Vagina (tissue), 2 donors: ENCODE results near the gene CDC27. TPM values are rescaled to one million over a fixed set of nuclear protein-coding genes. Genes with fewer than 3 reads are reported as not detected.

Experiments
- DNase-seq, 2 donors: peaks; one replicate each; pipeline ENCODE4 v3.0.0-alpha.2; 2017; ENCODE audit errors: extremely low spot score in 2 of 2
- H3K27ac ChIP-seq: fragments of 200-600 bp; sonication (generic); one replicate; pipeline ENCODE4 v1.5.1; 2019
- H3K27me3 ChIP-seq: fragments of 200-600 bp; sonication (generic); one replicate; pipeline ENCODE4 v1.5.1; 2019
- H3K36me3 ChIP-seq, 2 donors: fragments of 200-600 bp; sonication (generic); one replicate each; pipeline ENCODE4 v1.5.1; 2017 to 2019
- H3K4me1 ChIP-seq: fragments of 200-600 bp; sonication (generic); one replicate; pipeline ENCODE4 v1.5.1; 2019
- H3K4me3 ChIP-seq, 2 donors: fragments of 200-600 bp; sonication (generic); 1 replicate in 1 of 2; 2 replicates in 1 of 2; pipeline ENCODE4 v1.5.1; 2016 to 2019
- H3K9me3 ChIP-seq: fragments of 200-600 bp; sonication (generic); one replicate; pipeline ENCODE4 v1.5.1; 2019
- POLR2A ChIP-seq, 2 donors: fragments of 450-650 bp; IDR thresholded peaks; one replicate each; pipeline ENCODE4 v1.6.1; 2017; ENCODE audit warnings: antibody characterized with exemption in 2 of 2, mild to moderate bottlenecking in 2 of 2, moderate library complexity in 2 of 2
- POLR2AphosphoS5 ChIP-seq, 2 donors: sonication (generic); formaldehyde crosslinking; IDR thresholded peaks; one replicate each; pipeline ENCODE4 v1.9.0; 2017; ENCODE audit warnings: antibody characterized with exemption in 2 of 2, mild to moderate bottlenecking in 2 of 2, low read depth in 1 of 2; ENCODE audit not compliant: insufficient read depth in 1 of 2
- intact Hi-C: fragments of 100-400 bp; cut with DNase I; formaldehyde crosslinking; loops from one replicate; pipeline ENCODE4 v1.15.1; 2023
- total RNA-seq: library from RNA; depleted of rRNA; stranded (reverse); fragments of >200 nt; gene quantifications from one replicate; pipeline ENCODE4 v1.2.3, GENCODE V29; 2016
- TF ChIP-seq, protein P1 (sequence below), 3 experiments: fragments of 450-650 bp in 2 of 3; fragments of 200-600 bp in 1 of 3; sonication (generic) in 1 of 3; IDR thresholded peaks; one replicate each; pipeline ENCODE4 v1.5.1; 2017 to 2019; ENCODE audit warnings: antibody characterized with exemption in 3 of 3, mild to moderate bottlenecking in 2 of 3, moderate library complexity in 2 of 3

CDC27 gene
- total RNA-seq, 1 donor from 2014 or later = 91.1 TPM

DNA sequence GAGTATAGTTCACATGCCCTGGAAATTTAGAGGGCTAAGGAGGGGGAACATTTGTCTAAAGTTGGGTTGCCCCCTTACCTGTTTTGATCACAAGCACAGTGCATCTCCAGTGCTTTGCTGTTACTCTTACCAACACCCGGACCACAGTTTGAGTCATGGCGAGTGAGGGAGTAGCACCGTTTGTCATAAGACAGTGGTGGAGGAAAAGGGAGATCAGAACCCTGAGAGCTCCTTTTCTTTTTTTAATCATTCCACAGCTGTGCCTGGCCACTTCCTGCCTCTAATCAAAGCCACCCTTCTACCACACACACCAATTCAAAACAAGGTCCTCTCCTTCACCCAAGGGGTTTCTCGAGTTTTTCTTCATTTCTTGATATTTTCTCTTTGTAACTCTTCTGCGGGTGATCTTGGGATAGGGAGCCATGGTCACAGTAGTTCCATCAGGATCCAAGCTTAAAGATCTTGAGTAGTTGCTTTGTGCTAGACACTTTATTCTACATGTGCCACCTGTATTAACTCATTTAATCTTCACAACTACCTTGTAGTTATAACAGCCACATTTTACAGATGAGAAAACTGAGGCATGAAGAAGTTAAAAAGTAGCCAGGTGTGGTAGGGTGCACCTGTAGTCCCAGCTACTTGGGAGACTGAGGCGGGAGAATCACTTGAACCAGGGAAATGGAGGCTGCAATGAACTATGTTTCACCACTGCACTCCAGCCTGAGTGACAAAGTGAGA is 15.1 kb upstream of the CDC27 start:
- H3K27ac ChIP-seq = peak overlapping the region; percentile 45
- no peak overlapping the region for H3K4me3 ChIP-seq
- intact Hi-C loops = no loop called here
- H3K36me3 ChIP-seq = no peaks in the 10 kb centered on the region
- TF ChIP-seq POLR2AphosphoS5 (IDR thresholded peaks at IDR 0.05; ENCODE audit: insufficient read depth in 1 of 2, low read depth in 1 of 2) = no peak
- peak in 1 of 2 donors; percentile 61 for DNase-seq
- no peaks in the 10 kb centered on the region for H3K27me3 ChIP-seq
- H3K4me1 ChIP-seq = peaks cover 18% of the 10 kb centered on the region
- no peaks in the 10 kb centered on the region for H3K9me3 ChIP-seq

DNA sequence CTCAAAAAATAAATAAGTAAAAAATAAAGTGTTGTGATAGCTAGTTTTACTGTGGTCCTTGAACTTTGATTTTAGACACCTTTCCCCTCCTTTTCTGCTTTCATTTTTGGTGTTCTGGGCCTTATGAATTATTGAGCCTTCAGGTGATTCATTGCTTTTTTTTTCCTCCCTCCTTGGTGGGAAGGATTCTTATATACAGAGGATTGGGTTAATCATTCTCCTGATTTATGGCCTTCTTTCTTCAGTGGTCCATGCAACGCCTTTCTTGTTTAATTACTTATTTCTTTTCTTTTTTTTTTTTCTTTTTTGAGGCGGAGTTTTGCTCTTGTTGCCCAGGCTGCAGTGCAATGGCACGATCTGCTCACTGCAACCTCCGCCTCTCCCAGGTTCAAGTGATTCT is 12.1 kb upstream of the CDC27 start:
- TF ChIP-seq, protein P1, sequence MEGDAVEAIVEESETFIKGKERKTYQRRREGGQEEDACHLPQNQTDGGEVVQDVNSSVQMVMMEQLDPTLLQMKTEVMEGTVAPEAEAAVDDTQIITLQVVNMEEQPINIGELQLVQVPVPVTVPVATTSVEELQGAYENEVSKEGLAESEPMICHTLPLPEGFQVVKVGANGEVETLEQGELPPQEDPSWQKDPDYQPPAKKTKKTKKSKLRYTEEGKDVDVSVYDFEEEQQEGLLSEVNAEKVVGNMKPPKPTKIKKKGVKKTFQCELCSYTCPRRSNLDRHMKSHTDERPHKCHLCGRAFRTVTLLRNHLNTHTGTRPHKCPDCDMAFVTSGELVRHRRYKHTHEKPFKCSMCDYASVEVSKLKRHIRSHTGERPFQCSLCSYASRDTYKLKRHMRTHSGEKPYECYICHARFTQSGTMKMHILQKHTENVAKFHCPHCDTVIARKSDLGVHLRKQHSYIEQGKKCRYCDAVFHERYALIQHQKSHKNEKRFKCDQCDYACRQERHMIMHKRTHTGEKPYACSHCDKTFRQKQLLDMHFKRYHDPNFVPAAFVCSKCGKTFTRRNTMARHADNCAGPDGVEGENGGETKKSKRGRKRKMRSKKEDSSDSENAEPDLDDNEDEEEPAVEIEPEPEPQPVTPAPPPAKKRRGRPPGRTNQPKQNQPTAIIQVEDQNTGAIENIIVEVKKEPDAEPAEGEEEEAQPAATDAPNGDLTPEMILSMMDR (IDR thresholded peaks at IDR 0.05) = no peak
- TF ChIP-seq POLR2AphosphoS5 (IDR thresholded peaks at IDR 0.05; ENCODE audit: insufficient read depth in 1 of 2, low read depth in 1 of 2) = no peak
- TF ChIP-seq POLR2A (IDR thresholded peaks at IDR 0.05) = no peak
- intact Hi-C loops = no loop called here
- Histone ChIP-seq H3K27ac (no peak overlapping the region), H3K36me3 (no peaks in the 10 kb centered on the region), H3K4me1 (peaks cover 18% of the 10 kb centered on the region), H3K27me3 (no peaks in the 10 kb centered on the region), H3K4me3 (no peak overlapping the region), H3K9me3 (no peaks in the 10 kb centered on the region)
- DNase-seq = no peak

DNA sequence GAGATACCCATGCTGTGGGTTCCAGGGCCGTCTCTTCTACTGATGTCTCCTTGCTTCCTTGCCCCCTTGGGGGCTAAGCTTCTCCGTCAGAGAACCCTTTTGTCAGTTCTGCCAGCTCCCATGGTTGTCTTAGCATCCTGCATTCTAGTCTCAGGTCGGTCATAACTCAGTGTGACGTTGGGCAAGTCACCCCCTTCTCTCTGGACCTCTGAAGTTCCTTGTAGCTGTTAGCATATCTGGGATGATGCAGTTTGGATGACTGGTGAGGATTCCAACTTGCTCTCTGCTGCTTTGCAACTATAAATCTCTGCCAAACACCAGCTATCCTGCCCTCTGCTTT is 11.2 kb upstream of the CDC27 start:
- TF ChIP-seq, protein P1 (IDR thresholded peaks at IDR 0.05) = no peak
- TF ChIP-seq POLR2A (IDR thresholded peaks at IDR 0.05) (no peak), POLR2AphosphoS5 (IDR thresholded peaks at IDR 0.05; ENCODE audit: insufficient read depth in 1 of 2, low read depth in 1 of 2) (no peak)
- no peak for DNase-seq
- H3K4me3 ChIP-seq = no peak overlapping the region
- peaks cover 18% of the 10 kb centered on the region for H3K4me1 ChIP-seq
- no peaks in the 10 kb centered on the region for H3K27me3 ChIP-seq
- intact Hi-C loops = no loop called here
- H3K36me3 ChIP-seq = no peaks in the 10 kb centered on the region
- no peaks in the 10 kb centered on the region for H3K9me3 ChIP-seq
- no peak overlapping the region for H3K27ac ChIP-seq

DNA sequence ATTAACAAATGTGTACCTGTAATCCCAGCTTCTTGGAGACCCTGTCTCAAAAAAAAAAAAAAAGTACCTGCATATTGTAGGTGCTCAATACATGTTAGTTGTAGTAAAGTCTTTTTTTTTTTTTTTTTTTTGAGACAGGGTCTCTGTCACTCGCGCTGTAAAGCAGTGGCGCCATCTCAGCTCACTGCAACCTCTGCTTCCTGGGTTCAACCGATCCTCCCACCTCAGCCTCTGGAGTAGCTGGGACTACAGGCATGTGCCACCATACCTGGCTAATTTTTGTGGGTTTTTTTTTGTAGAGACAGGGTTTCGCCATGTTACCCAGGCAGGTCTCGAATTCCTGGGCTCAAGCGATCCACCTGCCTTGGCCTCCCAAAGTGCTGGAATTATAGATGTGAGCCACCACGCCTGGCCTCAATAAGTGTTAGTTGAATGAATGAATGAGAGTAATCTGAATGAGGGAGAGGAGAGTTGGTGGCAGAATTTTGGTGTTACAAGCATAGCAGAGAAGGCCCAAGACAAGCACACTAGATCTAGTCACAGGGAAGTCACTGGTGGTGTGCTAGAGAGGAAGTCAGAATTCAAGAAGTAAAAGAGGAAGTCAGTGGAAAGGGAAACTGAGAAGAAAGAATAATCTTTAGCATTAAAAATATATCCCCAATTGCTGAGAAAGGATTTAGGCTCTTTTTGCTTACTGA is 10.7 kb upstream of the CDC27 start:
- DNase-seq = no peak
- TF ChIP-seq POLR2AphosphoS5 (IDR thresholded peaks at IDR 0.05; ENCODE audit: insufficient read depth in 1 of 2, low read depth in 1 of 2) (no peak), POLR2A (IDR thresholded peaks at IDR 0.05) (no peak)
- TF ChIP-seq, protein P1 (IDR thresholded peaks at IDR 0.05) = no peak
- Histone ChIP-seq H3K4me3 (no peak overlapping the region), H3K36me3 (no peaks in the 10 kb centered on the region), H3K9me3 (no peaks in the 10 kb centered on the region), H3K4me1 (peaks cover 13% of the 10 kb centered on the region), H3K27ac (no peak overlapping the region), H3K27me3 (no peaks in the 10 kb centered on the region)
- intact Hi-C loops = no loop called here

DNA sequence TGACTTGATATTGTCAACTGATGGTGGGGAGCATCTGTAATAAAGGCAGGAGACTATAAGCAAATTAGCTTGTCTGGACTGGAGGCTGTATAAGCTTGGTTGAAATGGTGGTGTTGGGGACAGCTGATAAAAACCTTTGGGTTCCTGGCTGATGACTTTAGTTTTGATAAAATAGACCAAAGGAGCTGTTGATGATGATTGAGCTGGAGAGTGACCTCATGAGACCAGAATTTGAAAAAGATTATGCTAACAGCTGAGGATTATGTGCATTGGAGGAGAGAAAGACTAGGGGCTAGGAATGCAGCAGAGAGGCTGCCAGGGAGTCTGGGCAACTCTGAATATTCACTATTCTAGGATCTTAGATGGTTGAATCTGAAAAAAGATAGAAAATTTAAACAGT is 8.7 kb upstream of the CDC27 start:
- DNase-seq = no peak
- H3K4me3 ChIP-seq = no peak overlapping the region
- no peaks in the 10 kb centered on the region for H3K9me3 ChIP-seq
- no peaks in the 10 kb centered on the region for H3K27me3 ChIP-seq
- intact Hi-C loops = no loop called here
- TF ChIP-seq, protein P1 (IDR thresholded peaks at IDR 0.05) = no peak
- no peaks in the 10 kb centered on the region for H3K4me1 ChIP-seq
- no peak overlapping the region for H3K27ac ChIP-seq
- no peaks in the 10 kb centered on the region for H3K36me3 ChIP-seq
